ENCODE results near the gene SEMA3B.

DNA sequence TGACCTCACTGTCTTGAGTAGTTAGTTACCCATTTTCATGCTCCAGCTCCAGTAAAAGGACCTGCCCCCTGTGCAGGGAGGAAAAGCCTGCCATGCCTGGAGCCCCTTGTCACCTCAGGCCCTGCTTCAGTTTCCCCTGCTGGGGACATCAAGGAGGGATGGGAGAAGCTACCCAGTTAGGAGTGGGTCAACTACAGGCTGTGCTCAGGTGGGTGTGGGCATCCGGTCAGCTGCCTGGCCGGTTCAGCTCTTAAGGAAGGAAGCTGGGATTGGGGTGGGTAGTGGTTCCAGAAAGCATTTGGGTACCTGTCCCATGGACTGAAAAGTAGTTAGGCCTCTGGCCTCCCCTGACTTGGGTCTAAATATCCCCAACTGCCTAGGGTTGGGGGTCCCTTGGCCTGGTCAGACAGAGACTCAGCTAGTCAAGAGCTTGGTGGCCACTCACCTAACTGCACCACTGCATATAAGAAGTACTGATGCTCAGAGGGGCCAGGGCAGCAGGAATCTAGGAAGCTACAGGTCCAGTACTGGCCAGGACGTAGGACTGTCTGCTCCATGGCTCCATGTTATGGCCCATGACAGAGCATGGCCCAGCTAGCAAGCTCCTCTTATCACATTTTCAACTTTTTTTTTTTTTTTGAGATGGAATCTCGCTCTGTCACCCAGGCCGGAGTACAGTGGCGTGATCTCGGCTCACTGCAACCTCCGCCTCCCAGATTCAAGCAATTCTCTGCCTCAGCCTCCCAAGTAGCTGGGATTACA lies 10.5 kb downstream of the SEMA3B start:
- TF ChIP-seq ISL1 (CRISPR knock-in tag; IDR thresholded peaks at IDR 0.05) (no peak), RARB (CRISPR knock-in tag; IDR thresholded peaks at IDR 0.05) (no peak), SNAI2 (CRISPR knock-in tag; IDR thresholded peaks at IDR 0.05) (no peak), ZNF8 (CRISPR knock-in tag; IDR thresholded peaks at IDR 0.05) (no peak), ZFP3 (CRISPR knock-in tag; IDR thresholded peaks at IDR 0.05) (no peak)
- TF ChIP-seq, protein P1, sequence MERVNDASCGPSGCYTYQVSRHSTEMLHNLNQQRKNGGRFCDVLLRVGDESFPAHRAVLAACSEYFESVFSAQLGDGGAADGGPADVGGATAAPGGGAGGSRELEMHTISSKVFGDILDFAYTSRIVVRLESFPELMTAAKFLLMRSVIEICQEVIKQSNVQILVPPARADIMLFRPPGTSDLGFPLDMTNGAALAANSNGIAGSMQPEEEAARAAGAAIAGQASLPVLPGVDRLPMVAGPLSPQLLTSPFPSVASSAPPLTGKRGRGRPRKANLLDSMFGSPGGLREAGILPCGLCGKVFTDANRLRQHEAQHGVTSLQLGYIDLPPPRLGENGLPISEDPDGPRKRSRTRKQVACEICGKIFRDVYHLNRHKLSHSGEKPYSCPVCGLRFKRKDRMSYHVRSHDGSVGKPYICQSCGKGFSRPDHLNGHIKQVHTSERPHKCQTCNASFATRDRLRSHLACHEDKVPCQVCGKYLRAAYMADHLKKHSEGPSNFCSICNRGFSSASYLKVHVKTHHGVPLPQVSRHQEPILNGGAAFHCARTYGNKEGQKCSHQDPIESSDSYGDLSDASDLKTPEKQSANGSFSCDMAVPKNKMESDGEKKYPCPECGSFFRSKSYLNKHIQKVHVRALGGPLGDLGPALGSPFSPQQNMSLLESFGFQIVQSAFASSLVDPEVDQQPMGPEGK (CRISPR knock-in tag; IDR thresholded peaks at IDR 0.05; ENCODE audit: borderline replicate concordance), result no peak
